A549 (cell line): ENCODE measurements around the gene ADAMTS14.

ENCODE experiments used
- CTCF ChIP-seq: fragments of >200 bp; sonication (Bioruptor Twin); formaldehyde crosslinking; IDR thresholded peaks from 3 replicates; pipeline ENCODE4 v1.5.1; 2016
- HDAC2 ChIP-seq: fragments of 200-600 bp; sonication (generic); IDR thresholded peaks from 2 replicates; pipeline ENCODE4 v1.6.1; 2016
- HOXB5 ChIP-seq: fragments of 250-450 bp; sonication (Bioruptor Pico); IDR thresholded peaks from 2 replicates; pipeline ENCODE4 v1.5.0; 2020; ENCODE audit warnings: mild to moderate bottlenecking, moderate library complexity
- MAFK ChIP-seq: fragments of 450-650 bp; IDR thresholded peaks from 2 replicates; pipeline ENCODE4 v1.6.1; 2014; ENCODE audit not compliant: partially characterized antibody
- POLR2A ChIP-seq: IDR thresholded peaks from 2 replicates; pipeline ENCODE4 v1.6.1; 2012; ENCODE audit warnings: mild to moderate bottlenecking, low read length
- POLR2AphosphoS2 ChIP-seq: conservative IDR thresholded peaks from 2 replicates; pipeline ENCODE4 v1.6.1; 2012; ENCODE audit warnings: low read length, improper control_type of control experiment, inconsistent platforms
- RCOR1 ChIP-seq: fragments of 150-350 bp; IDR thresholded peaks from 2 replicates; pipeline ENCODE4 v1.6.1; 2014; ENCODE audit warnings: antibody characterized with exemption, low read length, low read depth
- RFX5 ChIP-seq: fragments of 450-650 bp; IDR thresholded peaks from 2 replicates; pipeline ENCODE4 v1.7.1; 2014; ENCODE audit warnings: antibody characterized with exemption, mild to moderate bottlenecking, moderate library complexity

- no peak for TF ChIP-seq CTCF
- TF ChIP-seq RCOR1 = no peak
- TF ChIP-seq HOXB5 (CRISPR knock-in tag) = no peak
- TF ChIP-seq POLR2A = no peak
- TF ChIP-seq RFX5 = no peak
- TF ChIP-seq POLR2AphosphoS2 = no peak
- TF ChIP-seq HDAC2 = no peak
- no peak for TF ChIP-seq MAFK
Observed at GRCh38 chr10:70702190-70702763, 30.0 kb downstream of the ADAMTS14 start.
